Progenitor cell of endocrine pancreas (in vitro differentiated cells): ENCODE data around the gene SPAG17. TPM values are rescaled to one million over a fixed set of nuclear protein-coding genes. Genes with fewer than 3 reads are reported as not detected.

Source experiments
- DNase-seq: peaks from one replicate; pipeline ENCODE4 v3.0.0; 2021; ENCODE audit warnings: low spot score; ENCODE audit not compliant: unreplicated experiment
- H3K27ac Mint-ChIP-seq: 2 replicates; pipeline ENCODE4 v1.8.0; 2021; ENCODE audit warnings: mild to moderate bottlenecking, moderate library complexity, mixed read lengths
- H3K27me3 Mint-ChIP-seq: 2 replicates; pipeline ENCODE4 v1.8.0; 2021; ENCODE audit warnings: mixed read lengths
- H3K36me3 Mint-ChIP-seq: 2 replicates; pipeline ENCODE4 v1.8.0; 2022; ENCODE audit warnings: mixed read lengths; ENCODE audit not compliant: insufficient read depth
- H3K4me1 Mint-ChIP-seq: 2 replicates; pipeline ENCODE4 v1.8.0; 2021; ENCODE audit warnings: low read depth, mixed read lengths
- H3K4me3 Mint-ChIP-seq: 2 replicates; pipeline ENCODE4 v1.8.0; 2021; ENCODE audit warnings: low read depth, mild to moderate bottlenecking, moderate library complexity, mixed read lengths
- H3K9me3 Mint-ChIP-seq: 2 replicates; pipeline ENCODE4 v1.8.0; 2021; ENCODE audit warnings: low read depth, mixed read lengths
- total RNA-seq: library from RNA; stranded (reverse); gene quantifications from 2 replicates; pipeline ENCODE4 v1.2.1, GENCODE V29; 2021
- TF ChIP-seq, protein P1 (sequence below): fragments of 200-600 bp; sonication (generic); IDR thresholded peaks from one replicate; pipeline ENCODE4 v1.5.0; 2021; ENCODE audit warnings: antibody characterized with exemption, mild to moderate bottlenecking; ENCODE audit not compliant: unreplicated experiment

Gene SPAG17
- total RNA-seq, 1 donor from 2014 or later: 14.9 TPM

- H3K27ac Mint-ChIP-seq: no peak overlapping the region
- TF ChIP-seq, protein P1, sequence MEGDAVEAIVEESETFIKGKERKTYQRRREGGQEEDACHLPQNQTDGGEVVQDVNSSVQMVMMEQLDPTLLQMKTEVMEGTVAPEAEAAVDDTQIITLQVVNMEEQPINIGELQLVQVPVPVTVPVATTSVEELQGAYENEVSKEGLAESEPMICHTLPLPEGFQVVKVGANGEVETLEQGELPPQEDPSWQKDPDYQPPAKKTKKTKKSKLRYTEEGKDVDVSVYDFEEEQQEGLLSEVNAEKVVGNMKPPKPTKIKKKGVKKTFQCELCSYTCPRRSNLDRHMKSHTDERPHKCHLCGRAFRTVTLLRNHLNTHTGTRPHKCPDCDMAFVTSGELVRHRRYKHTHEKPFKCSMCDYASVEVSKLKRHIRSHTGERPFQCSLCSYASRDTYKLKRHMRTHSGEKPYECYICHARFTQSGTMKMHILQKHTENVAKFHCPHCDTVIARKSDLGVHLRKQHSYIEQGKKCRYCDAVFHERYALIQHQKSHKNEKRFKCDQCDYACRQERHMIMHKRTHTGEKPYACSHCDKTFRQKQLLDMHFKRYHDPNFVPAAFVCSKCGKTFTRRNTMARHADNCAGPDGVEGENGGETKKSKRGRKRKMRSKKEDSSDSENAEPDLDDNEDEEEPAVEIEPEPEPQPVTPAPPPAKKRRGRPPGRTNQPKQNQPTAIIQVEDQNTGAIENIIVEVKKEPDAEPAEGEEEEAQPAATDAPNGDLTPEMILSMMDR: no peak
- no peak overlapping the region for H3K4me3 Mint-ChIP-seq
- no peaks in the 10 kb centered on the region for H3K27me3 Mint-ChIP-seq
- H3K36me3 Mint-ChIP-seq: no peaks in the 10 kb centered on the region
- H3K4me1 Mint-ChIP-seq: no peaks in the 10 kb centered on the region
- no peak for DNase-seq
- no peaks in the 10 kb centered on the region for H3K9me3 Mint-ChIP-seq
Observed at GRCh38 chr1:117971777-117972176, 213.3 kb downstream of the SPAG17 start.

DNA sequence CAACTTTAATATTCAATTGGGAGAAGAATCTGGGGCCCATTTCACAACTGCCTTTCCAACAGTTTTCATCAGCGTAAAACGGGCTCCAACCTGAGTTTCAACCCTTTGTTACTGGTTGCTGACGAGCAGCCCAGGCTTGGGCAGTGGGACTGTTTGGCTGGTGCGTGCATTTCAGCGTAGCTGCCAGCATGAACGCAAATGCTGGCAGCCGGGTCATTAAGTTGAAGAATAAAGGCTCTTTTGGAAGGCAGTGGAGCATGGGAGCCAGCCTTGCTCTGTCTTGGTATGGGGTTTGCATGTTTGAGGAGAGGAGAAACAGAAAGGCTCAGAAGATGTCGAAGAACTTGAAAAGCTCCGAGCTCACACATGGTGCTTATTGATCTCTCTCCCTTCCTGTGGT, 214.8 kb downstream of the SPAG17 start:
- TF ChIP-seq, protein P1: no peak
- Mint-ChIP-seq H3K27me3 (no peaks in the 10 kb centered on the region), H3K9me3 (no peaks in the 10 kb centered on the region), H3K27ac (no peak overlapping the region), H3K4me1 (no peaks in the 10 kb centered on the region), H3K4me3 (no peak overlapping the region), H3K36me3 (no peaks in the 10 kb centered on the region)
- DNase-seq: no peak

DNA sequence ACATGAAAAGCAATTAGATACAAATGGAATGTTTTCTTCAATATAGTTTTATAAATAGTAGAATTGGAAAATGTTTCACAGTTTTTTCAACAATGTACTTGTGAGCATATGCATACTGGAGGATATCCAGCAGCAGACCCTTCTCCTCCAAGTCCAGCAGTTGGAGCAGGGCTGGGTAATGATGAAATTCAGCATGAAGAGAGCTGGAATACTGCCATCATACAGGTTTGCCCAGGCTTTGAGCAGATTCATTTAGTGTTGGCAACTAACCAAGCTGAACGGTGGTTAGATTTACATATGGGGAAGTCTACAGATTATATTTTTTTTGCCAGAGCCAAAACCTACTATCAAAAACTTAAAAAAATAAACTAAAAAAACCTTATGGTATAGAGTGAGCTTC, 217.1 kb downstream of the SPAG17 start:
- H3K4me3 Mint-ChIP-seq: no peak overlapping the region
- TF ChIP-seq, protein P1: no peak
- no peaks in the 10 kb centered on the region for H3K36me3 Mint-ChIP-seq
- H3K27ac Mint-ChIP-seq: no peak overlapping the region
- no peak for DNase-seq
- H3K9me3 Mint-ChIP-seq: no peaks in the 10 kb centered on the region
- no peaks in the 10 kb centered on the region for H3K27me3 Mint-ChIP-seq
- no peaks in the 10 kb centered on the region for H3K4me1 Mint-ChIP-seq

DNA sequence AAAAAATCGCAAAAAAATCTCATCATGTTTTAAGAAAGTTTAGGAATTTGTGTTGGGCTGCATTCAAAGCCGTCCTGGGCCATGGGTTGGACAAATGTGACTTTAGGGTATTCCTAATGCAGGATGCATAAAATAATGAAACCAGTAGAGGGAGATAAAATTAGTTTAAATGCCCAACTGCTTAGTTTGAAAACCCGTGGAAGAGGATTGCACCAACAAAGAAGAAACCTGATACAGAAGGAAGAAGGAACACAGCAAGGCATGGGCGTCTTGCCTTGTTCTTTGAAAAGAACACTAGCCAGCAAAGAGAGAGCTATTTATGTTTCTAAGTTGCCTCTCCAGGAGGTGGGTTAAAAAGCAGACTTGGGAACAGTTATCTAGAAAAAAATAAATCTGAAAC, 217.6 kb downstream of the SPAG17 start:
- Mint-ChIP-seq H3K27me3 (no peaks in the 10 kb centered on the region), H3K4me3 (no peak overlapping the region), H3K36me3 (no peaks in the 10 kb centered on the region), H3K27ac (no peak overlapping the region), H3K9me3 (no peaks in the 10 kb centered on the region), H3K4me1 (no peaks in the 10 kb centered on the region)
- no peak for DNase-seq
- TF ChIP-seq, protein P1: peak; percentile 10

DNA sequence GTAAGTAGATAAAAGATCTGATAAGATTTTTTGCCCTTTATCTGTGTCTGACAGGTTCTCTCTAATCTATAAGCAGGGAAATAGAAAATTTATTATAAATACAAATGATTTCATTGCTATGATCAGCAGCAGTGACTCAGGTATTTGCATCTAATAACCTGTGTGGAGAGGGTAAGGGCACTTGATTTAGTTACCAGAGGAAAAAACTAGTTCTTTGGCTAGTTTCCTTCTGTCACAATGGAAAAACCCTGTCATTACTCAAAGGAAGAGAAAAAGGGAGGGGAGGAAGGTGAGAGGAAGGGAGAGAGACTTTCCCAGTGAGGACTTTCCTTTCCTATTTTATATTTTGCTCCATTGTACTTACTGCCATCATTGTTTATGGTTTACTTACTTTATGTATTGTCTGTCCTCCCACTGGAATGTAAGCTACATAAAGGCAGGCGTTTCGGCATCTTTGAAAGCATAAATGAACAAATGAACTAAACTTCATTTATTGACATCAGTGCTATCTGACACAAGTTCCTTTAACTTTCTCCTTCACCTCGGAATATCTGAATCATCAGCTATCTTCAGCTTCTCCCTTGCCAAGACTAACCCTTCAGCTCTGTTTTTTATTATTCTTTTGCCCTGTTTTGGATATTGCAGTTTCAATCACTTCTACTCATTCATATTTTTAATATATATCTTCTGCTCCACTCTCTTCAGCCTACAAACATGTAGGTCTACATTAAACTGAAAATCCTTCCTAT, 220.6 kb downstream of the SPAG17 start:
- H3K9me3 Mint-ChIP-seq: no peaks in the 10 kb centered on the region
- H3K4me3 Mint-ChIP-seq: no peak overlapping the region
- H3K27me3 Mint-ChIP-seq: no peaks in the 10 kb centered on the region
- DNase-seq: no peak
- TF ChIP-seq, protein P1: no peak
- H3K27ac Mint-ChIP-seq: no peak overlapping the region
- H3K4me1 Mint-ChIP-seq: no peaks in the 10 kb centered on the region
- no peaks in the 10 kb centered on the region for H3K36me3 Mint-ChIP-seq
